ENCODE results near the gene RAD23B. TPM values are rescaled to one million over a fixed set of nuclear protein-coding genes. Genes with fewer than 3 reads are reported as not detected.

The RAD23B gene
- 87.2 and 92.6 TPM in 2 replicates for total RNA-seq

GRCh38 chr9:107282759-107283622 is at the start of gene RAD23B:
Gene RAD23B (plus strand): TSS chr9:107283279. CDS start chr9:107283630, 351 bp downstream.

Other genes with a start within 250 kb of the RAD23B start
- 16.5 and 16.8 TPM in 2 replicates for gene KLF4, start 206.5 kb downstream of the RAD23B start, total RNA-seq

Measured in smooth muscle cell of bladder (primary cell).